PC-9 (cell line): ENCODE data around the gene UBE2G1. TPM values are rescaled to one million over a fixed set of nuclear protein-coding genes. Genes with fewer than 3 reads are reported as not detected.
"Not testable (repeated sequence)": the region's sequence is repeated elsewhere in the genome, so short reads cannot be mapped to it uniquely, and the experiment has no call there.

Experiments used
- BruUV-seq: library from RNA; stranded (reverse); fragments of 400-500 nt; replicated peaks from 2 replicates; lab custom pipeline; 2021; lab: Mats Ljungman, UMichigan
- CTCF ChIA-PET: fragments of 300-600 bp; sonication (Branson Sonifier 250); formaldehyde crosslinking; loops from one replicate; lab custom pipeline; 2022; ENCODE audit warnings: antibody characterized with exemption; lab: Charles Lee
- POLR2A ChIA-PET: fragments of 300-600 bp; sonication (Branson Sonifier 250); formaldehyde crosslinking; loops from one replicate; lab custom pipeline; 2022; ENCODE audit warnings: antibody characterized with exemption; ENCODE audit not compliant: unreplicated experiment; lab: Charles Lee
- DNase-seq, 2 experiments: peaks; one replicate each; pipeline versions ENCODE4 v3.0.0 to v3.0.0-alpha.2; 2015 to 2022; ENCODE audit warnings: mixed read lengths in 1 of 2
- H2AFZ ChIP-seq: fragments of 200-600 bp; sonication (generic); 2 replicates; pipeline ENCODE4 v1.8.1; 2017; ENCODE audit warnings: antibody characterized with exemption
- H3F3A ChIP-seq: fragments of 200-600 bp; sonication (generic); 2 replicates; pipeline ENCODE4 v1.8.1; 2017; ENCODE audit warnings: antibody characterized with exemption, mild to moderate bottlenecking, low read depth; ENCODE audit not compliant: insufficient read depth
- H3K27ac ChIP-seq: fragments of 200-600 bp; sonication (generic); 2 replicates; pipeline ENCODE4 v1.6.1; 2016; ENCODE audit warnings: mixed run types
- H3K27me3 ChIP-seq: fragments of 200-600 bp; sonication (generic); 2 replicates; pipeline ENCODE4 v1.6.1; 2016; ENCODE audit warnings: low read depth, mixed run types; ENCODE audit not compliant: insufficient read depth
- H3K36me3 ChIP-seq: fragments of 200-600 bp; sonication (generic); 2 replicates; pipeline ENCODE4 v1.6.1; 2016; ENCODE audit warnings: low read depth, mixed run types
- H3K4me1 ChIP-seq: fragments of 200-600 bp; sonication (generic); replicated peaks from 2 replicates; pipeline ENCODE4 v1.6.1; 2016; ENCODE audit warnings: mixed run types; ENCODE audit not compliant: insufficient read depth
- H3K4me2 ChIP-seq: fragments of 200-600 bp; sonication (generic); 2 replicates; pipeline ENCODE4 v1.6.1; 2017; ENCODE audit warnings: mixed run types
- H3K4me3 ChIP-seq: fragments of 200-600 bp; sonication (generic); 2 replicates; pipeline ENCODE4 v1.6.1; 2016; ENCODE audit warnings: mixed run types
- H3K79me2 ChIP-seq: fragments of 200-600 bp; sonication (generic); 2 replicates; pipeline ENCODE4 v1.6.1; 2017; ENCODE audit warnings: low read depth, mixed run types
- H3K9me2 ChIP-seq: fragments of 200-600 bp; sonication (generic); 2 replicates; pipeline ENCODE4 v1.8.1; 2017; ENCODE audit warnings: mild to moderate bottlenecking; ENCODE audit not compliant: insufficient read depth
- H3K9me3 ChIP-seq: fragments of 200-600 bp; sonication (generic); 2 replicates; pipeline ENCODE4 v1.8.1; 2016; ENCODE audit warnings: low read depth; ENCODE audit not compliant: insufficient read depth
- H4K20me1 ChIP-seq: fragments of 200-600 bp; sonication (generic); 2 replicates; pipeline ENCODE4 v1.8.1; 2017; ENCODE audit not compliant: insufficient read depth
- EZH2 ChIP-seq: fragments of 200-600 bp; sonication (generic); IDR thresholded peaks from 2 replicates; pipeline ENCODE4 v1.8.0; 2017; ENCODE audit warnings: antibody characterized with exemption, low read depth
- intact Hi-C: fragments of 100-400 bp; cut with micrococcal nuclease; formaldehyde crosslinking; loops from one replicate; pipeline ENCODE4 v1.10.0; 2022; ENCODE audit not compliant: unreplicated experiment
- total RNA-seq: library from RNA; stranded (reverse); gene quantifications from 2 replicates; pipeline ENCODE4 v1.2.3, GENCODE V29; 2021
- TF ChIP-seq, protein P1 (sequence below): fragments of 200-600 bp; sonication (generic); conservative IDR thresholded peaks from 2 replicates; pipeline ENCODE4 v1.6.1; 2017; ENCODE audit warnings: mixed run types, antibody characterized with exemption, mild to moderate bottlenecking, moderate library complexity

Gene UBE2G1
- total RNA-seq, 1 experiment from 2014 or later, result 111 TPM

DNA sequence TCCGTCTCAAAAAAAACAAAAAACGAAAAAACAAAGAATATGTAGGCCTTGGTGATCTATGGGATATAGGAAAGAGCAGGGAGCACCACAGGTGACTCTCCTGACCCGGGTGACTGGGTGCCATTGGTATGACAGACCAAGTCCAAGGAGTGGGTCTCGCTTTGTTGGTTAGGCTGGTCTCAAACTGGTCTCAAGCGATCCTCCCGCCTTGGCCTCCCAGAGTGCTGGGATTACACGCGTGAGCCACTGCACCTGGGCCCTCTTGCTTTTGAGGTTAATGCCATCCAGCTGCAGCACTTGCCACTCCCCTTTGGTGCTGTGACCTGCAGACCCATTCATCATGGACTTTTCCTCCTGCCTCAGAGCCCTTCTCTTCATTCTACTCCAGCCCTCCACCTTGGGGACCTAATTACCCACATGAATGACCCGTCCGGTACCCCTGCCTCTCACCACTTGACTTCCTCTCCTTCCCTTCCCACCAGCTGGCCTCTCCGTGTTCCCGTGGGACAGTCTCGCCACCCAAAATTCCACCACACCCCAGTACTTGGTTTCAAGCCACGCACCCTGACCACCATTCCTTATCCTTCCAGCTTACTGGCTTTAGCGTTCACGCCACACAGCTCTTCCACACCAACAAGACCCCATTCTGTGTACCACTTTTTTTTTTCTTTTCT lies 3.2 kb upstream of the UBE2G1 start:
- Histone ChIP-seq H3K79me2 (peaks cover 16% of the 10 kb centered on the region), H3K4me2 (no peak overlapping the region), H3K36me3 (no peaks in the 10 kb centered on the region), H3K9me3 (no peaks in the 10 kb centered on the region), H3K27ac (no peak overlapping the region), H3K4me3 (no peak overlapping the region), H3K4me1 (peaks cover 25% of the 10 kb centered on the region), H3K27me3 (no peaks in the 10 kb centered on the region), H2AFZ (no peak overlapping the region), H4K20me1 (peaks cover 4% of the 10 kb centered on the region), H3K9me2 (no peaks in the 10 kb centered on the region), H3F3A (peaks cover 32% of the 10 kb centered on the region)
- ChIA-PET POLR2A (interaction anchor here (0.7 kb wide), 1 partner anchor 523 kb away, joined by 6 read pairs; no protein-coding TSS in a partner anchor), CTCF (interaction anchor here (0.6 kb wide), 1 partner anchor 75 kb away, joined by 4 read pairs; no protein-coding TSS in a partner anchor)
- no peak for DNase-seq
- intact Hi-C loops, result loop anchor here (5.0 to 10.0 kb wide), 2 partner anchors 38 to 65 kb away; no protein-coding TSS in a partner anchor
- no peak for TF ChIP-seq EZH2
- TF ChIP-seq, protein P1, sequence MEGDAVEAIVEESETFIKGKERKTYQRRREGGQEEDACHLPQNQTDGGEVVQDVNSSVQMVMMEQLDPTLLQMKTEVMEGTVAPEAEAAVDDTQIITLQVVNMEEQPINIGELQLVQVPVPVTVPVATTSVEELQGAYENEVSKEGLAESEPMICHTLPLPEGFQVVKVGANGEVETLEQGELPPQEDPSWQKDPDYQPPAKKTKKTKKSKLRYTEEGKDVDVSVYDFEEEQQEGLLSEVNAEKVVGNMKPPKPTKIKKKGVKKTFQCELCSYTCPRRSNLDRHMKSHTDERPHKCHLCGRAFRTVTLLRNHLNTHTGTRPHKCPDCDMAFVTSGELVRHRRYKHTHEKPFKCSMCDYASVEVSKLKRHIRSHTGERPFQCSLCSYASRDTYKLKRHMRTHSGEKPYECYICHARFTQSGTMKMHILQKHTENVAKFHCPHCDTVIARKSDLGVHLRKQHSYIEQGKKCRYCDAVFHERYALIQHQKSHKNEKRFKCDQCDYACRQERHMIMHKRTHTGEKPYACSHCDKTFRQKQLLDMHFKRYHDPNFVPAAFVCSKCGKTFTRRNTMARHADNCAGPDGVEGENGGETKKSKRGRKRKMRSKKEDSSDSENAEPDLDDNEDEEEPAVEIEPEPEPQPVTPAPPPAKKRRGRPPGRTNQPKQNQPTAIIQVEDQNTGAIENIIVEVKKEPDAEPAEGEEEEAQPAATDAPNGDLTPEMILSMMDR, result no peak
- BruUV-seq, result no TSS peak

DNA sequence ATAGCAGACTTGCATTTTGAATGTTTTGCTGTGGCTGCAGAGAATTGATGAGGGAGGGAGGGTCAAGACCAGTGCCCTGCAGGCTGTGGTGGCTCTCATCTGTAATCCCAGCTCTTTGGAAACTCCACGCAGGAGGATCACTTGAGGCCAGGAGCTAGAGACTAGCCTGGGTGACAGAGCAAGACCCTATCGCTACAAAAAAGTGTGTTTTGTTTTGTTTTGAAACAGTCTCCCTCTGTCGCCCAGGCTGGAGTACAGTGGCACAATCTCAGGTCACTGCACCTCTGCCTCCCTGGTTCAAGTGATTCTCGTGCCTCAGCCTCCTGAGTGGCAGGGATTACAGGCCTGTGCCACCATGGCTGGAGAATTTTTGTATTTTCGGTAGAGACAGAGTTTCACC lies 1.9 kb upstream of the UBE2G1 start:
- intact Hi-C loops, result loop anchor here (5.0 to 10.0 kb wide), 2 partner anchors 39 to 64 kb away; no protein-coding TSS in a partner anchor
- peaks cover 24% of the 10 kb centered on the region for H3F3A ChIP-seq

DNA sequence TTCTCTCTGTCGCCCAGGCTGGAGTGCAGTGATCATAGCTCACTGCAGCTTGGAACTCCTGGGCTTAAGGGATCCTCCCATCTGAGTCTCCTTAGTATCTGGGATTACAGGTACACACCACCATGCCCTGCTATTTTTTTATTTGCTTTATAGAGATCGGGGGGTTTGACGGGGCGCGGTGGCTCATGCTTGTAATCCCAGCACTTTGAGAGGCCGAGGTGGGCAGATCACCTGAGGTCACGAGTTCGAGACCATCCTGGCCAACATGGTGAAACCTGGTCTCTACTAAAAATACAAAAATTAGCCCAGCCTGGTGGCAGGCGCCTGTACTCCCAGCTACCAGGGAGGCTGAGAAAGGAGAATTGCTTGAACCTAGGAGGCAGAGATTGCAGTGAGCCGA lies 702 bp upstream of the UBE2G1 start:
- Histone ChIP-seq H3K4me3 (peak overlapping the region; percentile 72; the same call in 1 of the 2 replicates), H3K27ac (peak overlapping the region; percentile 22; the same call in 1 of the 2 replicates), H3K4me2 (peak overlapping the region; percentile 99), H3K79me2 (peaks cover 42% of the 10 kb centered on the region), H3K4me1 (peaks cover 17% of the 10 kb centered on the region), H2AFZ (peak overlapping the region; percentile 97), H4K20me1 (peaks cover 26% of the 10 kb centered on the region), H3F3A (peaks cover 29% of the 10 kb centered on the region)
- ChIA-PET CTCF (interaction anchor here (0.6 kb wide), 1 partner anchor 69 kb away, joined by 4 read pairs; no protein-coding TSS in a partner anchor), POLR2A (interaction anchor here (0.7 kb wide), 1 partner anchor 34 kb away, joined by 5 read pairs; no protein-coding TSS in a partner anchor)
- not testable (repeated sequence) for H3K36me3 ChIP-seq, BruUV-seq, DNase-seq, H3K27me3 ChIP-seq, H3K9me3 ChIP-seq, H3K9me2 ChIP-seq
- intact Hi-C loops, result loop anchor here (2.0 to 10.0 kb wide), 3 partner anchors 40 to 152 kb away; no protein-coding TSS in a partner anchor

More for the DNA sequence above, 1.9 kb upstream of the UBE2G1 start:
- no TSS peak for BruUV-seq
- Histone ChIP-seq H3K4me3 (no peak overlapping the region), H3K9me3 (no peaks in the 10 kb centered on the region), H2AFZ (no peak overlapping the region), H3K4me2 (no peak overlapping the region), H3K9me2 (no peaks in the 10 kb centered on the region), H3K27ac (no peak overlapping the region), H3K27me3 (no peaks in the 10 kb centered on the region), H3K36me3 (no peaks in the 10 kb centered on the region), H3K4me1 (peaks cover 17% of the 10 kb centered on the region), H3K79me2 (peaks cover 30% of the 10 kb centered on the region), H4K20me1 (peaks cover 14% of the 10 kb centered on the region)
- TF ChIP-seq, protein P1, result no peak
- no peak for TF ChIP-seq EZH2
- POLR2A ChIA-PET, result no interaction called here
- no peak for DNase-seq
- CTCF ChIA-PET, result no interaction called here
